H9 (cell line): ENCODE data around the gene S1PR3. TPM values are rescaled to one million over a fixed set of nuclear protein-coding genes. Genes with fewer than 3 reads are reported as not detected.

Experiments used
- DNase-seq: peaks from one replicate; pipeline ENCODE4 v3.0.0-alpha.2; 2017
- H2AFZ ChIP-seq: one replicate; pipeline ENCODE4 v1.6.1; 2013; ENCODE audit warnings: mild to moderate bottlenecking, low read length, control low read depth, moderate library complexity
- H2AK5ac ChIP-seq: 2 replicates; pipeline ENCODE4 v1.6.1; 2013; ENCODE audit warnings: low read length, control low read depth, mixed read lengths; ENCODE audit not compliant: insufficient read length
- H2BK120ac ChIP-seq: one replicate; pipeline ENCODE4 v1.6.1; 2013; ENCODE audit warnings: low read depth, mild to moderate bottlenecking, low read length, control low read depth, inconsistent platforms; ENCODE audit not compliant: poor library complexity, severe bottlenecking
- H2BK12ac ChIP-seq: 2 replicates; pipeline ENCODE4 v1.6.1; 2013; ENCODE audit warnings: low read length, control low read depth, mixed read lengths, low read depth; ENCODE audit not compliant: insufficient read length
- H2BK15ac ChIP-seq: 2 replicates; pipeline ENCODE4 v1.6.1; 2013; ENCODE audit warnings: low read depth, low read length, control low read depth
- H2BK20ac ChIP-seq: one replicate; pipeline ENCODE4 v1.6.1; 2013; ENCODE audit warnings: low read depth, mild to moderate bottlenecking, low read length, control low read depth, inconsistent platforms; ENCODE audit not compliant: poor library complexity, severe bottlenecking
- H2BK5ac ChIP-seq: 2 replicates; pipeline ENCODE4 v1.6.1; 2013; ENCODE audit warnings: low read length, control low read depth, mixed read lengths; ENCODE audit not compliant: insufficient read length
- H3K14ac ChIP-seq: 2 replicates; pipeline ENCODE4 v1.6.1; 2013; ENCODE audit warnings: low read length, control low read depth; ENCODE audit not compliant: insufficient read depth
- H3K18ac ChIP-seq: 2 replicates; pipeline ENCODE4 v1.6.1; 2013; ENCODE audit warnings: low read depth, mild to moderate bottlenecking, mixed read lengths, low read length, control low read depth; ENCODE audit not compliant: insufficient read length
- H3K23ac ChIP-seq: 2 replicates; pipeline ENCODE4 v1.6.1; 2013; ENCODE audit warnings: low read length, control low read depth, mixed read lengths, low read depth; ENCODE audit not compliant: insufficient read length
- H3K23me2 ChIP-seq: 2 replicates; pipeline ENCODE4 v1.6.1; 2013; ENCODE audit warnings: low read depth, mild to moderate bottlenecking, mixed read lengths, low read length, control low read depth; ENCODE audit not compliant: insufficient read length, poor library complexity, severe bottlenecking
- H3K27ac ChIP-seq: 2 replicates; pipeline ENCODE4 v1.5.1; 2013; ENCODE audit warnings: low read length, control low read depth, mixed read lengths, low read depth; ENCODE audit not compliant: insufficient read length
- H3K27me3 ChIP-seq: 2 replicates; pipeline ENCODE4 v1.6.1; 2013; ENCODE audit warnings: low read length, control low read depth, inconsistent platforms; ENCODE audit not compliant: insufficient read depth
- H3K4ac ChIP-seq: 2 replicates; pipeline ENCODE4 v1.6.1; 2013; ENCODE audit warnings: low read depth, mild to moderate bottlenecking, control low read depth, inconsistent platforms, low read length, moderate library complexity
- H3K4me1 ChIP-seq: 2 replicates; pipeline ENCODE4 v1.6.1; 2013; ENCODE audit warnings: low read length, control low read depth, inconsistent platforms; ENCODE audit not compliant: insufficient read depth
- H3K4me2 ChIP-seq: 2 replicates; pipeline ENCODE4 v1.6.1; 2013; ENCODE audit warnings: low read length, control low read depth, mixed read lengths; ENCODE audit not compliant: insufficient read length, insufficient read depth
- H3K56ac ChIP-seq: 2 replicates; pipeline ENCODE4 v1.6.1; 2013; ENCODE audit warnings: low read depth, mild to moderate bottlenecking, mixed read lengths, low read length, control low read depth; ENCODE audit not compliant: insufficient read length
- H3K79me1 ChIP-seq: 2 replicates; pipeline ENCODE4 v1.6.1; 2013; ENCODE audit warnings: low read depth, mild to moderate bottlenecking, moderate library complexity, low read length, control low read depth, inconsistent platforms; ENCODE audit not compliant: insufficient read depth, poor library complexity, severe bottlenecking
- H3K79me2 ChIP-seq: 2 replicates; pipeline ENCODE4 v1.6.1; 2013; ENCODE audit warnings: low read length, control low read depth, inconsistent platforms; ENCODE audit not compliant: insufficient read depth
- H3K9ac ChIP-seq: 2 replicates; pipeline ENCODE4 v1.6.1; 2013; ENCODE audit warnings: low read length, control low read depth, mixed read lengths; ENCODE audit not compliant: insufficient read length; ENCODE audit errors: extremely low read depth
- H3K9me3 ChIP-seq: one replicate; pipeline ENCODE4 v1.6.1; 2013; ENCODE audit warnings: low read depth, low read length, inconsistent platforms; ENCODE audit not compliant: control insufficient read depth
- H3T11ph ChIP-seq: one replicate; pipeline ENCODE4 v1.6.1; 2013; ENCODE audit warnings: mild to moderate bottlenecking, low read length, control low read depth, inconsistent platforms
- H4K20me1 ChIP-seq: one replicate; pipeline ENCODE4 v1.6.1; 2013; ENCODE audit not compliant: control insufficient read depth, insufficient read length, insufficient read depth
- H4K5ac ChIP-seq: 2 replicates; pipeline ENCODE4 v1.6.1; 2013; ENCODE audit warnings: low read depth, mild to moderate bottlenecking, mixed read lengths, low read length, control low read depth; ENCODE audit not compliant: insufficient read length
- H4K8ac ChIP-seq: replicated peaks from 2 replicates; pipeline ENCODE4 v1.6.1; 2013; ENCODE audit warnings: low read length, control low read depth, mixed read lengths, low read depth; ENCODE audit not compliant: insufficient read length
- H4K91ac ChIP-seq: 2 replicates; pipeline ENCODE4 v1.6.1; 2013; ENCODE audit warnings: low read depth, mild to moderate bottlenecking, moderate library complexity, mixed read lengths, low read length, control low read depth; ENCODE audit not compliant: insufficient read length
- H3K27ac Mint-ChIP-seq, 3 experiments: 2 replicates in 2 of 3; 3 replicates in 1 of 3; pipeline ENCODE4 v1.8.0; 2020 to 2021; ENCODE audit warnings: mixed read lengths in 3 of 3, mild to moderate bottlenecking in 1 of 3, moderate library complexity in 1 of 3
- H3K27me3 Mint-ChIP-seq: 2 replicates; pipeline ENCODE4 v1.8.0; 2021; ENCODE audit warnings: low read depth, mild to moderate bottlenecking, moderate library complexity, mixed read lengths
- H3K36me3 Mint-ChIP-seq, 3 experiments: 2 replicates in 2 of 3; 3 replicates in 1 of 3; pipeline ENCODE4 v1.8.0; 2020 to 2021; ENCODE audit warnings: low read depth in 3 of 3, mixed read lengths in 3 of 3; ENCODE audit not compliant: insufficient read depth in 1 of 3
- H3K4me1 Mint-ChIP-seq, 2 experiments: 2 replicates each; pipeline ENCODE4 v1.8.0; 2020; ENCODE audit warnings: mixed read lengths in 2 of 2
- H3K4me3 Mint-ChIP-seq, 2 experiments: 2 replicates in 1 of 2; 3 replicates in 1 of 2; pipeline ENCODE4 v1.8.0; 2020 to 2021; ENCODE audit warnings: mild to moderate bottlenecking in 2 of 2, mixed read lengths in 2 of 2, moderate library complexity in 1 of 2
- H3K9me3 Mint-ChIP-seq, 2 experiments: 2 replicates in 1 of 2; 3 replicates in 1 of 2; pipeline ENCODE4 v1.8.0; 2020; ENCODE audit warnings: mild to moderate bottlenecking in 2 of 2, mixed read lengths in 2 of 2, moderate library complexity in 1 of 2
- CTCF ChIP-seq: fragments of 200-600 bp; sonication (generic); conservative IDR thresholded peaks from 3 replicates; pipeline ENCODE4 v1.8.0; 2021; ENCODE audit warnings: antibody characterized with exemption, mild to moderate bottlenecking
- WGBS: extraction: QIAGEN DNeasy Blood & Tissue Kit; methylation state at CpG from one replicate; pipeline ENCODE4 v1.1.7; 2013; ENCODE audit warnings: missing lambda C conversion rate, low lambda C conversion rate, mixed read lengths; ENCODE audit not compliant: insufficient read length; ENCODE audit errors: extremely low coverage; 5-methylcytosine and 5-hydroxymethylcytosine counted together
- total RNA-seq: library from RNA; stranded (reverse); gene quantifications from 2 replicates; pipeline ENCODE4 v1.2.1, GENCODE V29; 2021

The S1PR3 gene
- total RNA-seq, 1 experiment from 2014 or later: 3.3 TPM

- WGBS: no CpG with 5 or more reads among the region's 5 CpGs
- Histone ChIP-seq H3K4me1 (no peaks in the 10 kb centered on the region), H2BK12ac (no peak overlapping the region), H2AK5ac (no peak overlapping the region), H3K4me2 (no peak overlapping the region), H4K91ac (no peak overlapping the region), H4K20me1 (no peaks in the 10 kb centered on the region), H2BK20ac (no peak overlapping the region), H3K23ac (no peak overlapping the region), H3K56ac (no peak overlapping the region), H3K27me3 (no peaks in the 10 kb centered on the region), H3K9ac (no peak overlapping the region), H3K18ac (no peak overlapping the region), H2BK120ac (no peak overlapping the region), H3K79me2 (no peaks in the 10 kb centered on the region), H3K4ac (no peak overlapping the region), H2BK5ac (no peak overlapping the region), H2AFZ (no peak overlapping the region), H3T11ph (no peak overlapping the region), H3K79me1 (no peaks in the 10 kb centered on the region), H3K23me2 (no peaks in the 10 kb centered on the region), H3K9me3 (no peaks in the 10 kb centered on the region), H4K8ac (no peak overlapping the region), H3K14ac (no peak overlapping the region), H2BK15ac (no peak overlapping the region), H3K27ac (no peak overlapping the region), H4K5ac (no peak overlapping the region)
- no peak for TF ChIP-seq CTCF
- Mint-ChIP-seq H3K4me1 (peaks cover 15 to 20% of the 10 kb centered on the region in 2 experiments), H3K9me3 (no peaks in the 10 kb centered on the region), H3K36me3 (no peaks in the 10 kb centered on the region), H3K27ac (no peak overlapping the region), H3K4me3 (no peak overlapping the region), H3K27me3 (peaks cover 3% of the 10 kb centered on the region)
- DNase-seq: no peak
Measured at GRCh38 chr9:88959727-88960469, 31.4 kb upstream of the S1PR3 start.
